NCI-H2107 (cell line): Measurements from ENCODE around the gene THRA.

Experiments used
- DNase-seq: peaks from one replicate; lab custom pipeline; 2025; lab: John Stamatoyannopoulos, UW

Gene THRA

GRCh38 chr17:40084477-40084876, 21.7 kb downstream of the THRA start:
- DNase-seq: no peak

- no peak for DNase-seq
Measured at GRCh38 chr17:40086150-40087044, 23.6 kb downstream of the THRA start.

DNA sequence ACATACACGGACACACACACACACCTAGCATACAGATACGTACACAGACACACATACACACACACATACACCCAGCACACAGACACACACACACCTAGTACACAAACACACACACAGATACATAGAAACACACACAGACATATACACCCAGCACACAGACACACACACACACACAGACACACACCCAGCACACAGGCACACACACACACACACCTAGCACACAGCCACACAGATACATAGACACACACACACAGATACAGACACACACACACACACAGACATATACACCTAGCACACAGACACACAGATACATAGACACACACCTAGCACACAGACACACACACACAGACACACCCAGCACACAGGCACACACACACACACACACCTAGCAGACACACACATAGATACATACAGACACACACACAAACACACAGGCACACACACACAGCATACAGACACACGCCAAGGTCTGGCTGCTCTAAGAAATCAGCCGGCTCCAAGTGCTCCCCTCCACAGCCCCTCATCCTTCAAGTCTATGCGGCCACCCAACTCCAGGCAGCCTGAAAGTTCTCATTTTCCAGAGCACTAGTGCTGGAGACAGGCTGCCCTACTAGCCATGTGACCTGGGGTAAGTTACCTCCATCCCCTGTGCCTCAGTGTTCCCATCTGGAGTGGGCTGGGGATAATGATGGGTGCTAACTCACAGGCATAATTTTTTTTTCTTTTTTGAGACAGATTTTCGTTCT, 24.5 kb downstream of the THRA start:
- DNase-seq: no peak

GRCh38 chr17:40087903-40088718, 25.3 kb downstream of the THRA start:
- DNase-seq: no peak

DNA sequence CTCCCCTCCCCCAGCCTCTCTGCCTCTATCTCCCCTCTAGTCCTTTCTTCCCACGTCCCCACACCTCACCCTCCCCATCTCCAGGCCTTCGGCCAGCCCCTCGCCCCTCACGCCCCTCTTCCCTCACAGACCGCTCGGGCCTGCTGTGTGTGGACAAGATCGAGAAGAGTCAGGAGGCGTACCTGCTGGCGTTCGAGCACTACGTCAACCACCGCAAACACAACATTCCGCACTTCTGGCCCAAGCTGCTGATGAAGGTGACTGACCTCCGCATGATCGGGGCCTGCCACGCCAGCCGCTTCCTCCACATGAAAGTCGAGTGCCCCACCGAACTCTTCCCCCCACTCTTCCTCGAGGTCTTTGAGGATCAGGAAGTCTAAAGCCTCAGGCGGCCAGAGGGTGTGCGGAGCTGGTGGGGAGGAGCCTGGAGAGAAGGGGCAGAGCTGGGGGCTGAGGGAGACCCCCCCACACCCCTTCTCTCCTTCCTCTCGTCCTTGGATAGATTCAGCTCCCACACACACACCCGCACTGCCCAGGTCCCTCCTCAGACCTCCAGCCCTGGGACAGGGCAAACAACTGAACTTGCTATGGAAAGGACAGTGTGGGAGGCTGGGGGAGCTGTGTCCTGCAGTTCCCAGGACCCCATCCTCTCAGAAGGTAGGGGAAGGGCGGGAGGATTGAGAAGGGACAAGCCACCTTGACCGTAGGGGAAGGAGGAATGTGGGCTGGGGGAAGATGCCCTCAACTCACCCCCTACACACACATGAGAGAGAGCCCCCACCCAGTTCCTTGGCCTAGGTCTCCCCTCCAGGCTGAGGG, 26.5 kb downstream of the THRA start:
- DNase-seq: no peak

GRCh38 chr17:40090237-40091119, 27.7 kb downstream of the THRA start:
- no peak for DNase-seq

DNA sequence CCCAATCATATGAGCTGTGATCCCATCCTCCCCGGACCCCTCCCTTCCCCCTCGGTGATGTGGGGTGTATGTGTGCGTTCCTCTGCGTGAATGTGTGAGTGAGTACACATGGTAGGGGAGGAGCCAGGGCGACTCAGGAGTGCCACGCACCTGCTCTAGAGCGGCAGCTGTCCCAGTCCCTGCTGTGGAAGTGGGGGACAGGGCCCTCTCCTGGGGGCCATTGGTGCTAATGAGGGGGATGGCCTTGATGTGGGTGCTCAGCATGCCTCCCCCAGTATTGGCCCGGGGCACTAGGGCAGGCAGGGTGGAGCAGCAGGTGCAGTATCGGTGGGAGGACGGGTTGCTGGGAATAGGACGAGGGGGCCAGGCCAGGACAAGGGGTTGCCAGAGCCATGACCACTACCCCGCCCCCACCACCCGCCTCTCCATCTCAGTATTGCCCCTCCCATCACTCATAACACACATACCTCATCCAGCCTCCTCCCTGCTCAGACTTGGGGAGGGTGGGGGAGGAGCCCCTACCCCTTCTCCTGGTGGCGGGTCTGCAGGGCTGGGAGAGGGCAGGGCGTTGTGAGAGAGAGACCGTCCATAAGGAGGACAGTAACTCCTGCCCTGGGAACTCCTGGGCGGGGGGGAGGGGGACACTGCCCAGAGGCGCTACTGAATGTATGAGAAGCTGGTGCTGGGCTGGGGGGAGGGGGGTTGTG, 29.1 kb downstream of the THRA start:
- DNase-seq: no peak

GRCh38 chr17:40092581-40092980, 29.8 kb downstream of the THRA start:
- DNase-seq: no peak

DNA sequence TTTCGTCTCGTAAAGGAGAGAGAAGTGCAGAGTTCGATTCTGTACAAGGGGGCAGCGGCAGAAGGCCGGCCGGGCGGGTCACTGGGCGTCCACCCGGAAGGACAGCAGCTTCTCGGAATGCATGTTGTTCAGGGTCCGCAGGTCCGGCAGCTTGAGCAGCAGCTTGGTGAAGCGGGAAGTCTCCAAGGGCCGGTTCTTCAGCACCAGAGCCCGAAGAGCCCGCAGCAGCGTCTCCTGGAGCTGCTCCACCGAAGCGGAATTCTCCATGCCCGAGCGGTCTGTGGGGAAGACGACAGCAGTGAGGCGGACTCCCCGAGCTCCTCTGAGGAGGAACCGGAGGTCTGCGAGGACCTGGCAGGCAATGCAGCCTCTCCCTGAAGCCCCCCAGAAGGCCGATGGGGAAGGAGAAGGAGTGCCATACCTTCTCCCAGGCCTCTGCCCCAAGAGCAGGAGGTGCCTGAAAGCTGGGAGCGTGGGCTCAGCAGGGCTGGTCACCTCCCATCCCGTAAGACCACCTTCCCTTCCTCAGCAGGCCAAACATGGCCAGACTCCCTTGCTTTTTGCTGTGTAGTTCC, 30.3 kb downstream of the THRA start:
- DNase-seq: no peak

DNA sequence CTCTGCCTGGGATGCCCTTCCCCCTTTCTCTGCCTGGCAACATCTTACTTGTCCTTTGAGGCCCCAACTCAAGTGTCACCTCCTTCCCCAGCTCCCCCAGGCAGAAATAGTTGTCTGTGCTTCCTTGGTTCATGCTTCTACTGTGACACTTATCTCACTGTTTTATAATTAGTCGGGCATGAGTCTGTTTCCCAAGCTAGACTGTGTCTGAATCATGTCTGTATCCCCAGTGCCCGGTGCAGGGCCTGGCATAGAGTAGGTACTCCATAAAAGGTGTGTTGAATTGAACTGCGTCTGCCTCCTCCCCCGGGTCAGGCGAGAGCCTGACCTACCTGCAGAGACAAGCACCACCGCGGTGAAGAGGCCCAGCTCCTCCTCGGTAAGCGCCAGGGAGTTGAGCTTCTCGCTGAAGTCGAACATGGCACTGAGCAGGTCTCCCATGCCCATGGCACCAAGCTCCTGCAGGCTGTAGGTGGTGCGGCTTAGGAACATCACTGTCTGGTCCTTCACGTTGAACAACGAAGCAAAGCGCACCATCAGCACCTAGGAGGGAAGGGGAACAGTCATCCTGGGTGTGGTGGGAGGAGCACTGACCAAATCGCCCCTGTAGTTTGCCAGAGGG, 30.9 kb downstream of the THRA start:
- DNase-seq: no peak

GRCh38 chr17:40094874-40095273, 32.1 kb downstream of the THRA start:
- no peak for DNase-seq

DNA sequence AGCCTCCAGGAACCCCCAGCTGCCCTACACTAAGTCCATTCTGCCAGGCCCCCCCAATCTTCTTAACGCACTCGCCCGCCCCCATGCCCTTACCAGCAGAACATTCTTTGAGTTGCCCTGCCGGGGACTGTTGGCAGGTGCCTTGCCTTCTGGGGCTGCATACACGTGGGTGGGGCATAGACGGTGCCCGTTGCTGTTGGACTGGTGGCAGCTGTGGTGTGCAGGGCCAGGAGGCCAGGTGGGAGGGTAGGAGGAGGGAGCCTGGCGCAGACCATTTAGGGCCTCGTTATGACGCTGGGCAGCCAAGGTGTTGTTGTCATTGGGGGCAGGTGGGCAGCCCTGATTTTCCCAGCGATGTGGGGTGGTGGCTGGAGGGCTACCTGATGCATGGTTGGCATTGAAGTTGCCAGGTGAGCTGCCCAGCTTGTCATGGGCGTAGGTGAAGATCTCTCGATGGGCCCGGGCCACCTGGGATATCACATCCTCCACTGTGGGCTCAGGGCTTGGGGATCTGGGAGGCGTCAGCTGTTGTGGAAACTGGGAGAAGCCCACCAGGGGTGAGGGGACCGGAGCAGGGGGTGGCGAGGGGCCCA, 32.7 kb downstream of the THRA start:
- no peak for DNase-seq

DNA sequence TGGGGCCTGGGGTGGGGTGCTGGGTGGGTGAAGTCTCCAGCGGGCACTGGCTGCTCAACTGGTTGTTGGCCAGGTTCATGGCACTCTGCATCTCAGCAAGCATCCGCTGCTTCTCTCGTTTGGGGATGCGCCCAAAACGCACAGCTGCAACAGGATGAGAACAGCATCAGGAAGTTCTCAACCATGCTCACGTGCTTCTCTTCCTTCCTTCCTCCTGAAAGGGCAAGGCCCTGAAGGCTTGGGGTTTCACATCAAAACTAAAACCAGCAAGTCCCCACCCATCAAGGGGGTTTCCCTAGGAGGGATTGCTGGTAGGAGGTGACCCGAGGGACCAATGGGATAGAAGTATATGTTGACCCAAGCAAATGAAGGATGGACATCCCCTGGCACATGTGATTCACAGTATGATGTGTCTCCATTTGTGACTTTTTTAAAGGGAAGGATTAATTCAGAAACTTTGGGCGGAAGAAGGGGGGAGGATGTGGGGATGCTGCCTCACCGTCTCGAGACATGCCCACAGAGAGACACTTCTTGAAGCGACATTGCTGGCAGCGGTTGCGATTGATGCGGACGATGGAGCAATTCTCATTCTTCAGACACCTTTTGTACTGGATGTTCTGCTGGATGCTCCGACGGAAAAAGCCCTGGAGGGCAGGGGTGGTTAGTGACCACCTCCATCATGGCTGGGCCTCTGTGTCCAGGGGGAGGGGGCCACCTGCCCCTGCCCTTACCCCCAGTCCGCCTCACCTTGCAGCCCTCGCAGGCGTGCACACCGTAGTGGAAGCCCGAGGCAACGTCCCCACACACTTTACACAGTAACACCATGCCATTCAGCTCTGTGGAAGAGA, 33.4 kb downstream of the THRA start:
- DNase-seq: no peak

DNA sequence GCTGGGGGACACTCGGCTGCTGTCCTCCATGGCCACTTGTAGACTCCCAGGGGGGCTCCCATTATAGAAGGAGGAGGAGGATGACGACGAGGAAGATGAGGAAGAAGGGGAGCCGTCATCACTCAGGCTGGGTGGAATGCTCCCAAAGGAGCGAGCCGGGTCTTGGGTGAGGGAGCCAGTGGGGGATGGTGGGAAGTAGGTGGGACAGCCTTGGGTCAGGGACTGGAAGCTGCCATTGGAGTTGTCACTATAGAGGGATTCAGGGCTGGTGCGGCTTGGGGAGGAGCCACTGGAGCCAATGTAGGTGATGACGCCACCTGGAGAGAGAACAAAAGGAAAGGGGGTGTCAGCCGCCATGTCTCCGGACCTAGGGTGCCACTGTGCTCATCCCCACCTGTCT, 34.3 kb downstream of the THRA start:
- no peak for DNase-seq

GRCh38 chr17:40097931-40098845, 35.4 kb downstream of the THRA start:
- DNase-seq: no peak

DNA sequence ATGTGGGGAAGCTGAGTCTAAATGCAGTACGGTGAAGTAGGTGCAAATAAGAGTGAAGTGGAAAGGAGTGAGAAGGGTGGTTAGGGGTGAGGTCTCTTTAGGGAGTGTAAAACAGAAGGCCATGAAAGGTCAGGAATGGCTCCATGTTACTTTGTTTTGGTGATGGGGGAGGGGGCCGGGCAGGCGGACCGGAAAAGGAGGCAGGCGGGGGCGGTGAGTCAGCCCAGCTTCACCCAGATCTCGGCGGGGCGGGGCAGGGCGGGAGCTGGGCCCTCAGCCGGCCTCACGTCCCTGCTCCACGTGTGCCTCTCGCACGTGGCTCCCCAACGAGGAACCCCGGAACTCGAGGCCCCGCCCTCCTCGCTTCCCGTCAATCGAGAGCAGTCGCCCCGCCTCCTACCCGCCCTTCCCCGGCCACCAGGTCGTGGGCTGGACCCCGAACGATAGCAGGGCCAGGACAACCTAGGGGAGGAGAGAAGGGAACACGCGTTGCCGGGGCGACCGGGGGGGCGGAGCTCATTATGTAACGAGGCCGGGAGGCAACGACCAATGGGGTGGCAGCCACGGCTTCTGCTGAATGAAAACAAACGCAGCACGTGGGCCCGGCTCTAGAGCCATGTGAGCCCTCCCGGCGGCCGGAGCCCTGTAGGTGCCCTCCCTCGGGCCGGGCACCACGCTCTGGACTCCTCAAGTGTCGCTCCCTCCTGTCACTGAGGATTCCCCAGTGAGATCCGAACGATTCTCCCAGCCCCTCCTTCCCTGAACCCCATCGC, 36.3 kb downstream of the THRA start:
- peak; percentile 90 for DNase-seq
